GM10266 (cell line): Measurements from ENCODE around the gene IL9.

Experiments used
- DNase-seq: peaks from one replicate; pipeline ENCODE4 v3.0.0; 2012; ENCODE audit errors: extremely low spot score
- CTCF ChIP-seq: IDR thresholded peaks from 2 replicates; pipeline ENCODE4 v1.5.1; 2012; ENCODE audit warnings: mild to moderate bottlenecking, low read depth; ENCODE audit not compliant: control insufficient read depth, insufficient read depth; ENCODE audit errors: missing control alignments

IL9 gene

GRCh38 chr5:135878156-135878620 is 17.5 kb downstream of the IL9 start:
- DNase-seq, result no peak
- no peak for TF ChIP-seq CTCF

- no peak for TF ChIP-seq CTCF
- no peak for DNase-seq
These were observed 18.0 kb downstream of the IL9 start for GRCh38 chr5:135877570-135878155.

- no peak for TF ChIP-seq CTCF
- no peak for DNase-seq
These were observed 19.5 kb downstream of the IL9 start for GRCh38 chr5:135876146-135876545.

- DNase-seq, result no peak
- TF ChIP-seq CTCF, result no peak
These were observed 20.1 kb downstream of the IL9 start for GRCh38 chr5:135875567-135875966.

GRCh38 chr5:135874461-135874860 is 21.2 kb downstream of the IL9 start:
- DNase-seq, result no peak
- TF ChIP-seq CTCF, result no peak

GRCh38 chr5:135873831-135874230 is 21.8 kb downstream of the IL9 start:
- TF ChIP-seq CTCF, result no peak
- no peak for DNase-seq

- TF ChIP-seq CTCF, result no peak
- no peak for DNase-seq
These were observed 24.2 kb downstream of the IL9 start for GRCh38 chr5:135871268-135871915.
